Esophagus squamous epithelium (tissue), 5 donors: Measurements from ENCODE around the gene ADARB2. TPM values are rescaled to one million over a fixed set of nuclear protein-coding genes. Genes with fewer than 3 reads are reported as not detected.

Experiments used
- DNase-seq: peaks from one replicate; lab custom pipeline; 2025; lab: John Stamatoyannopoulos, UW
- H3K27ac ChIP-seq, 4 donors: fragments of 200-600 bp; sonication (generic); one replicate each; pipeline ENCODE4 v1.5.1; 2016 to 2019; ENCODE audit warnings: mild to moderate bottlenecking in 1 of 4
- H3K27me3 ChIP-seq, 4 donors: fragments of 200-600 bp; sonication (generic); 1 replicate in 3 of 4; 2 replicates in 1 of 4; pipeline versions ENCODE4 v1.5.1 to v1.6.0; 2017 to 2021; ENCODE audit warnings: antibody characterized with exemption in 1 of 4
- H3K36me3 ChIP-seq, 3 donors: fragments of 200-600 bp; sonication (generic); one replicate each; pipeline ENCODE4 v1.5.1; 2016 to 2019
- H3K4me1 ChIP-seq, 3 donors: fragments of 200-600 bp; sonication (generic); one replicate each; pipeline ENCODE4 v1.5.1; 2017 to 2019
- H3K4me3 ChIP-seq, 4 donors: fragments of 200-600 bp; sonication (generic); 1 replicate in 3 of 4; 2 replicates in 1 of 4; pipeline ENCODE4 v1.5.1; 2016 to 2019; ENCODE audit warnings: mild to moderate bottlenecking in 2 of 4, moderate library complexity in 1 of 4
- H3K9me3 ChIP-seq, 3 donors: fragments of 200-600 bp; sonication (generic); one replicate each; pipeline ENCODE4 v1.5.1; 2016 to 2019
- CTCF ChIP-seq, 6 experiments: fragments of 450-650 bp in 4 of 6; fragments of 200-600 bp in 2 of 6; sonication (generic) in 2 of 6; IDR thresholded peaks; one replicate each; pipeline ENCODE4 v1.5.1; 2016 to 2019; ENCODE audit warnings: antibody characterized with exemption in 6 of 6, mild to moderate bottlenecking in 4 of 6, moderate library complexity in 4 of 6
- POLR2A ChIP-seq, 4 donors: fragments of 450-650 bp; IDR thresholded peaks; one replicate each; pipeline ENCODE4 v1.6.1; 2017; ENCODE audit warnings: antibody characterized with exemption in 4 of 4, mild to moderate bottlenecking in 4 of 4, moderate library complexity in 3 of 4
- WGBS, 2 donors: methylation state at CpG; one replicate each; pipeline ENCODE4 v1.1.5; 2018; 5-methylcytosine and 5-hydroxymethylcytosine counted together
- intact Hi-C: fragments of 100-400 bp; cut with DNase I; formaldehyde crosslinking; loops from one replicate; pipeline ENCODE4 v1.15.0; 2022
- total RNA-seq, 4 donors: library from RNA; depleted of rRNA; stranded (reverse); fragments of >200 nt; gene quantifications; one replicate each; pipeline ENCODE4 v1.1.0, GENCODE V29; 2016
- donor health status: DM: yes; HTN: yes; CAD: no.

Gene ADARB2
- total RNA-seq, 4 donors from 2014 or later = 0.21 to 3.5 (median 1.5) TPM

DNA sequence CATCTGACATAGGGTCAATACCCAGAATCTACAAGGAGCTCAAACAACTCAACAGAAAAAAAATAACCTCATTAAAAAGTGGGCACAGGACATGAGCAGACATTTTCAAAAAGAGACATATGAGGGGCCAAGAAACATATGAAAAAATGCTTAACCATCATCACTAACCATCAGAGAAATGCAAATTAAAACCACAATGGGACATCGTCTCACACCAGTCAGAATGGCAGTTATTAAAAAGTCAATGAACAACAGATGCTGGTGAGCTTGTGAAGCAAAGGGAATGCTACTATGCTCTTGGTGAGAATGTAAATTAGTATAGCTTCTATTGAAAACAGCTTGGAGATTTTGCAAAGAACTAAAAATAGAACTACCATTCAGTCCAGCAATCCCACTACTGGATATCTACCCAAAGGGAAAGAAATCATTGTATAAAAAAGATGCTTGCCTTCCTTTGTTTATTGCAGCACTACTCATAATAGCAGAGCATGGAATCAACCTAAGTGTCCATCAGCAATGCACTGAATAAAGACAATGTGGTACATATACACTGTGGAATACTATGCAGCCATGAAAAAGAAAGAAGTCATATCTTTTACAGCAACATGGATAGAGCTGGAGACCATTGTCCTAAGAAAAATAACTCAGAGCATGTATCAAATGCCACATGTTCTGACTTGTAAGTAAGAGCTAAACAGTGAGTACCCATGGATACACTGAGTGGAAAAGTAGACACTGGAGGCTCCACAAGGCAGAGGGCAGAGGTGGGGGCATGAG, 139.8 kb downstream of the ADARB2 start:
- Histone ChIP-seq H3K27ac (no peak overlapping the region), H3K4me1 (peaks cover 0 to 25% (median 12%) of the 10 kb centered on the region in 3 donors), H3K4me3 (no peak overlapping the region), H3K27me3 (peaks cover 0 to 5% (median 0%) of the 10 kb centered on the region in 4 donors), H3K36me3 (no peaks in the 10 kb centered on the region), H3K9me3 (no peaks in the 10 kb centered on the region)
- intact Hi-C loops = no loop called here
- TF ChIP-seq CTCF (IDR thresholded peaks at IDR 0.05) (no peak), POLR2A (IDR thresholded peaks at IDR 0.05) (no peak)
- 71 to 86% methylated on average over 1 of the region's 1 CpG for WGBS, 2 donors
- DNase-seq = no peak

GRCh38 chr10:1596482-1597099, 140.7 kb downstream of the ADARB2 start:
- no peak for DNase-seq
- 85 to 88% methylated on average over 15 to 17 of the region's 18 CpGs for WGBS, 2 donors
- H3K4me1 ChIP-seq = peaks cover 0 to 18% (median 5%) of the 10 kb centered on the region in 3 donors
- H3K9me3 ChIP-seq = no peaks in the 10 kb centered on the region
- no peak for TF ChIP-seq CTCF (IDR thresholded peaks at IDR 0.05)
- no peak for TF ChIP-seq POLR2A (IDR thresholded peaks at IDR 0.05)
- intact Hi-C loops = no loop called here
- no peaks in the 10 kb centered on the region for H3K36me3 ChIP-seq
- no peak overlapping the region for H3K4me3 ChIP-seq
- no peak overlapping the region for H3K27ac ChIP-seq
- H3K27me3 ChIP-seq = peaks cover 0 to 5% (median 0%) of the 10 kb centered on the region in 4 donors

DNA sequence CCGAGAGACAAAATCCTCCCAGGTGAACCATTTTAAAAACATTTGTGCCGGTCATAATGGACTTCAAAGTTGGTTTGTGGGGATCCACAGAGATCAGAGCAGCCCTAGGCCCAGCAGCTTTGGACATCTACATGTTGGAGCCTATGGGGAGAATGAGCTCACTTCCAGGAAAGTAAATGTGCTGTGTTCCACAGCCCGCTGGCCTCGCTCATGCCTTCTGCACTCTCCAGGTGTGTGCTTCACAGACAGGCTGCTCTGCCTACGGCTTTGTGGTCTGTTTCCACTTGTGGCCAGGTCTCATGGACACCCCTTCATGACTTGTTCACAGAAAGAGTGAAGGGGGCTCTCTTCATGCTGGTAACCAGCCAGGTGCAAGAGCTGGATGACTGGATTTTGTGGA, 141.6 kb downstream of the ADARB2 start:
- Histone ChIP-seq H3K27ac (no peak overlapping the region), H3K4me3 (no peak overlapping the region), H3K4me1 (peaks cover 0 to 9% (median 0%) of the 10 kb centered on the region in 3 donors), H3K9me3 (no peaks in the 10 kb centered on the region), H3K27me3 (peaks cover 0 to 5% (median 0%) of the 10 kb centered on the region in 4 donors), H3K36me3 (no peaks in the 10 kb centered on the region)
- WGBS, 2 donors = 81 to 85% methylated on average over 5 of the region's 5 CpGs
- intact Hi-C loops = no loop called here
- TF ChIP-seq CTCF (IDR thresholded peaks at IDR 0.05) (no peak), POLR2A (IDR thresholded peaks at IDR 0.05) (no peak)
- DNase-seq = no peak

DNA sequence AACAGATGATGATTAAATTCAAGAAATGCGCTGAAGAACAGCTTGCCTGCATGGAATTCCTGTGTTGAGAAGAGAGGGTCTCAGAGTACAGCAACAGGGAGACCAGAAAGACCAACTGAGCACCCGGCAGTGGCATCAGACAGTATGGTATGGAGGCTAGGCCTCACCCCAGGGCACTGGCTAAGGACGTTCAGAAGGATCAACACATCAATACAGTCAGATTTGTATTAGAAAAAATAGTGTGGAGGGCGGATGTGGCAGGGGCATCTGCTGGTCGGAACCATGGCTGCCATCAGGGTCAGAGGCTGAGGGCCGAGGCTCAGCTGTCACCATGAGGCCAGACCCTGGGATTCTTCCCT, 142.1 kb downstream of the ADARB2 start:
- WGBS, 2 donors = 81 to 95% methylated on average over 6 of the region's 6 CpGs

More for the DNA sequence above, 142.1 kb downstream of the ADARB2 start:
- TF ChIP-seq CTCF (IDR thresholded peaks at IDR 0.05) = no peak
- no peak for TF ChIP-seq POLR2A (IDR thresholded peaks at IDR 0.05)
- no peak overlapping the region for H3K27ac ChIP-seq
- intact Hi-C loops = no loop called here
- DNase-seq = no peak
- no peak overlapping the region for H3K4me3 ChIP-seq
- H3K36me3 ChIP-seq = no peaks in the 10 kb centered on the region
- no peaks in the 10 kb centered on the region for H3K9me3 ChIP-seq
- peaks cover 0 to 5% (median 0%) of the 10 kb centered on the region in 3 donors for H3K4me1 ChIP-seq
- peaks cover 0 to 5% (median 0%) of the 10 kb centered on the region in 4 donors for H3K27me3 ChIP-seq
